CD4-positive, alpha-beta T cell (primary cell): ENCODE results near the gene PIK3C2G. TPM values are rescaled to one million over a fixed set of nuclear protein-coding genes. Genes with fewer than 3 reads are reported as not detected.

Experiments
- ATAC-seq: fragments of 200-7000 bp; cut with Tn5 transposase; one replicate; pipeline ENCODE4 v1.10.0; 2022; ENCODE audit warnings: mild to moderate bottlenecking; ENCODE audit not compliant: poor library complexity
- CTCF ChIA-PET: fragments of 350-600 bp; sonication (Branson Sonifier 250); formaldehyde crosslinking; loops from one replicate; lab custom pipeline; 2021; ENCODE audit warnings: antibody characterized with exemption, inconsistent platforms; lab: Charles Lee
- POLR2A ChIA-PET: fragments of 350-600 bp; sonication (Branson Sonifier 250); formaldehyde crosslinking; loops from one replicate; lab custom pipeline; 2021; ENCODE audit warnings: antibody characterized with exemption, inconsistent platforms; lab: Charles Lee
- DNase-seq, 14 experiments: peaks; one replicate each; pipeline ENCODE4 v3.0.0-alpha.2; 2013 to 2020; ENCODE audit warnings: mixed read lengths in 2 of 14
- H3K27ac ChIP-seq, 2 donors: one replicate each; pipeline versions ENCODE4 v1.5.1 to v1.7.0; 2013; ENCODE audit warnings: low read length in 2 of 2, low read depth in 1 of 2, mild to moderate bottlenecking in 1 of 2
- H3K27me3 ChIP-seq, 2 experiments: 1 replicate in 1 of 2; 2 replicates in 1 of 2; pipeline versions ENCODE4 v1.6.1 to v1.7.0; 2013; ENCODE audit warnings: low read length in 2 of 2, control low read depth in 1 of 2, mild to moderate bottlenecking in 1 of 2, moderate library complexity in 1 of 2; ENCODE audit not compliant: insufficient read depth in 2 of 2, control insufficient read depth in 1 of 2
- H3K36me3 ChIP-seq: one replicate; pipeline ENCODE4 v1.6.1; 2013; ENCODE audit warnings: low read length, control low read depth; ENCODE audit not compliant: insufficient read depth
- H3K4me1 ChIP-seq: one replicate; pipeline ENCODE4 v1.6.1; 2013; ENCODE audit warnings: low read length, control low read depth; ENCODE audit not compliant: insufficient read depth
- H3K4me3 ChIP-seq: one replicate; pipeline ENCODE4 v1.5.1; 2013; ENCODE audit warnings: mild to moderate bottlenecking, low read length, moderate library complexity
- H3K9me3 ChIP-seq, 2 experiments: 1 replicate in 1 of 2; 2 replicates in 1 of 2; pipeline versions ENCODE4 v1.6.1 to v1.7.0; 2013; ENCODE audit warnings: low read length in 2 of 2, mild to moderate bottlenecking in 2 of 2, control low read depth in 1 of 2, moderate library complexity in 1 of 2; ENCODE audit not compliant: control insufficient read depth in 1 of 2, insufficient read depth in 1 of 2
- H3K27ac Mint-ChIP-seq: one replicate; pipeline ENCODE4 v1.8.0; 2020; ENCODE audit warnings: mixed read lengths
- H3K27me3 Mint-ChIP-seq: one replicate; pipeline ENCODE4 v1.8.0; 2021; ENCODE audit warnings: mixed read lengths
- H3K36me3 Mint-ChIP-seq: one replicate; pipeline ENCODE4 v1.8.0; 2021; ENCODE audit warnings: low read depth, mixed read lengths
- H3K4me1 Mint-ChIP-seq: one replicate; pipeline ENCODE4 v1.8.0; 2021; ENCODE audit warnings: low read depth, mixed read lengths
- H3K4me3 Mint-ChIP-seq: one replicate; pipeline ENCODE4 v1.8.0; 2020; ENCODE audit warnings: mild to moderate bottlenecking, mixed read lengths
- H3K9me3 Mint-ChIP-seq: one replicate; pipeline ENCODE4 v1.8.0; 2020; ENCODE audit warnings: mixed read lengths
- CTCF ChIP-seq: fragments of 200-600 bp; IDR thresholded peaks from one replicate; pipeline ENCODE4 v1.8.0; 2022; ENCODE audit warnings: antibody characterized with exemption, mild to moderate bottlenecking
- intact Hi-C, 2 experiments: fragments of 100-400 bp; cut with DNase I in 1 of 2; cut with micrococcal nuclease in 1 of 2; formaldehyde crosslinking; loops; one replicate each; pipeline versions ENCODE4 v1.15.1 to v1.9.0; 2023 to 2025; cut with DNase I, micrococcal nuclease
- total RNA-seq, 174 experiments: library from RNA in 2 of 174; stranded (reverse) in 2 of 174; gene quantifications; one replicate each; pipeline ENCODE4 v1.2.3 and lab custom pipeline; 2021 to 2026

The PIK3C2G gene
- total RNA-seq, 2 experiments from 2014 or later: not detected

DNA sequence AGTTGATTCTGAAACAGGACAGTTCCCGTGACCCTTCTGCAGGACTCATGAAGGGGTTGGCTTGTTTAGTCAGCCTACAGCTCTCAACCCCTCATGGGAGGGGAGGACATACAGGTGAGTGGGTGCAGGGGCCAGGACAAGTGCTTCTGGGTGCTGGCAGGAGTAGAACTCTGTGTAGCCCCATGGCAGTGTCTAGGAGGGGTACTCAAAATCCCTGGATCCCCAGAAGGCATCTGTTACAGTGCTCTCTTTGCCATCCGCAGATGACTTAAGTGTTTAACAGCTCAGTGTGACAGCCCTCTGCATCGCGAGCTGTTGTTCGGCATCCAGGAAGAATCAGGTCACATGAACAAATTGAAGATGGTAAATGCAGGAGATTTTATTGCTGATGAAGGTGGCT lies 91.0 kb downstream of the PIK3C2G start:
- Histone ChIP-seq H3K4me3 (no peak overlapping the region), H3K27me3 (no peaks in the 10 kb centered on the region), H3K9me3 (peaks cover 0 to 8% of the 10 kb centered on the region in 2 experiments), H3K36me3 (no peaks in the 10 kb centered on the region), H3K27ac (no peak overlapping the region), H3K4me1 (no peaks in the 10 kb centered on the region)
- H3K36me3 Mint-ChIP-seq: no peaks in the 10 kb centered on the region
- no peaks in the 10 kb centered on the region for H3K27me3 Mint-ChIP-seq
- no peak for TF ChIP-seq CTCF
- no peaks in the 10 kb centered on the region for H3K4me1 Mint-ChIP-seq
- no peak overlapping the region for H3K27ac Mint-ChIP-seq
- no peak overlapping the region for H3K4me3 Mint-ChIP-seq
- CTCF ChIA-PET: no interaction called here
- DNase-seq: no peak
- H3K9me3 Mint-ChIP-seq: no peaks in the 10 kb centered on the region
- no peak for ATAC-seq
- POLR2A ChIA-PET: no interaction called here
- intact Hi-C loops: no loop called here

DNA sequence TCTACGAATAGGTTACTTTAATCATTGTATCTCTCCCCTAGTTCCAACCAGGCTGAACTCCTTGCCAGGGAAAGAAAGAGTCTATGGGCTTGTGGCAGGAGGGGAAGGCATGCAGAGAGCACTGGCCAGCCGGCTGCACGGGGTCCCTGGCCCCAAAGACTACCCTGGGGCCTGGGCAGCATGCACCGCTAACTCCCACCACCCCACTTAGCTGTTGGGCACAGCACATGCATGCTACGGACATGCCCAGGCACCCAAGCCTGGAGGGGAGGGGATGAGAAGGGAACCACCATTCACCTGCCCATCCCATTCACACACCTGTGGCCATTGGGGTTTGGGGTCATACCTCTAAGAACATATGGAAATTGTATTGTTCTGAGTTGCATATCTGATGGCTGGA lies 94.1 kb downstream of the PIK3C2G start:
- no peak overlapping the region for H3K4me3 ChIP-seq
- no peaks in the 10 kb centered on the region for H3K27me3 Mint-ChIP-seq
- no peak for TF ChIP-seq CTCF
- ChIA-PET POLR2A (no interaction called here), CTCF (no interaction called here)
- no peak overlapping the region for H3K27ac Mint-ChIP-seq
- no peak for DNase-seq
- no peaks in the 10 kb centered on the region for H3K4me1 ChIP-seq
- peaks cover 3% of the 10 kb centered on the region for H3K9me3 Mint-ChIP-seq
- H3K9me3 ChIP-seq: peaks cover 0 to 12% of the 10 kb centered on the region in 2 experiments
- intact Hi-C loops: no loop called here
- no peaks in the 10 kb centered on the region for H3K4me1 Mint-ChIP-seq
- H3K27ac ChIP-seq: no peak overlapping the region
- no peaks in the 10 kb centered on the region for H3K36me3 ChIP-seq
- no peaks in the 10 kb centered on the region for H3K27me3 ChIP-seq
- H3K4me3 Mint-ChIP-seq: no peak overlapping the region
- ATAC-seq: no peak
- H3K36me3 Mint-ChIP-seq: no peaks in the 10 kb centered on the region

DNA sequence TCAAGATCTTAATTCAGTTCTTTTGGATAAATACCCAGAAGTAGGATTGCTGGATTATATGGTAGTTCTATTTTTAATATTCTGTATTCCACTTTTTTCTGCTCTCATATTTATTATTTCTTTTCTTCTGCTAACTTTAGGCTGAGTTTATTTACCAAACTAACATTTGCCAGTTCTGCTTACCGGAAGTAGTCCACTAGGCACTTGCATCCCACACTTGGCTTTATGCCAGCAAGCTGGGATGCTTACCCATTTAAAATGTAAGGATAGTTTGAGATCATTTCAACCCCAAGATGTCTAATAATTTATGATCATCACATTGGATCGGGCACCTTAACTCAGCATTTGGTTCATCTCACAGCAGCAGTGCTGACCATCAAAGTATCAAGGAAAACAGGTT lies 96.8 kb downstream of the PIK3C2G start:
- no peak for TF ChIP-seq CTCF
- Mint-ChIP-seq H3K36me3 (no peaks in the 10 kb centered on the region), H3K9me3 (peaks cover 3% of the 10 kb centered on the region), H3K27ac (no peak overlapping the region), H3K4me1 (no peaks in the 10 kb centered on the region), H3K27me3 (no peaks in the 10 kb centered on the region), H3K4me3 (no peak overlapping the region)
- H3K9me3 ChIP-seq: peaks cover 0 to 12% of the 10 kb centered on the region in 2 experiments
- H3K4me3 ChIP-seq: no peak overlapping the region
- no peaks in the 10 kb centered on the region for H3K27me3 ChIP-seq
- CTCF ChIA-PET: no interaction called here
- DNase-seq (no peak), ATAC-seq (no peak)
- intact Hi-C loops: no loop called here
- no peaks in the 10 kb centered on the region for H3K36me3 ChIP-seq
- POLR2A ChIA-PET: no interaction called here
- H3K27ac ChIP-seq: no peak overlapping the region
- no peaks in the 10 kb centered on the region for H3K4me1 ChIP-seq
